ENCODE data around the gene AQP10.

AQP10 gene

GRCh38 chr1:154323493-154323892 lies 2.6 kb downstream of the AQP10 start:
- H3K36me3 ChIP-seq (ENCODE audit: control insufficient read depth in 1 of 2, insufficient read depth in 2 of 2, low read length in 2 of 2) = no peaks in the 10 kb centered on the region
- peaks cover 12 to 13% of the 10 kb centered on the region in 2 donors for H3K27me3 ChIP-seq (ENCODE audit: control insufficient read depth in 1 of 2, insufficient read depth in 2 of 2, low read length in 2 of 2)
- no peak overlapping the region for H3K27ac ChIP-seq (ENCODE audit: low read depth, low read length)
- no peak overlapping the region for H3K9ac ChIP-seq (ENCODE audit: low read depth in 1 of 2, low read length in 2 of 2)
- peaks cover 30 to 31% of the 10 kb centered on the region in 2 donors for H3K4me1 ChIP-seq (ENCODE audit: control insufficient read depth in 1 of 2, insufficient read depth in 2 of 2, low read length in 2 of 2)
- H3K9me3 ChIP-seq (ENCODE audit: control insufficient read depth in 1 of 2, low read length in 2 of 2) = no peaks in the 10 kb centered on the region
- H3K4me3 ChIP-seq (ENCODE audit: low read depth in 1 of 2, low read length in 2 of 2) = no peak overlapping the region

GRCh38 chr1:154324241-154324640 lies 3.3 kb downstream of the AQP10 start:
- Histone ChIP-seq H3K27ac (ENCODE audit: low read depth, low read length) (no peak overlapping the region), H3K9ac (ENCODE audit: low read depth in 1 of 2, low read length in 2 of 2) (no peak overlapping the region), H3K4me1 (ENCODE audit: control insufficient read depth in 1 of 2, insufficient read depth in 2 of 2, low read length in 2 of 2) (peaks cover 35 to 36% of the 10 kb centered on the region in 2 donors), H3K9me3 (ENCODE audit: control insufficient read depth in 1 of 2, low read length in 2 of 2) (no peaks in the 10 kb centered on the region), H3K36me3 (ENCODE audit: control insufficient read depth in 1 of 2, insufficient read depth in 2 of 2, low read length in 2 of 2) (no peaks in the 10 kb centered on the region), H3K27me3 (ENCODE audit: control insufficient read depth in 1 of 2, insufficient read depth in 2 of 2, low read length in 2 of 2) (peaks cover 17% of the 10 kb centered on the region in 2 donors), H3K4me3 (ENCODE audit: low read depth in 1 of 2, low read length in 2 of 2) (peak overlapping the region in 1 of 2 donors; percentile 81)

DNA sequence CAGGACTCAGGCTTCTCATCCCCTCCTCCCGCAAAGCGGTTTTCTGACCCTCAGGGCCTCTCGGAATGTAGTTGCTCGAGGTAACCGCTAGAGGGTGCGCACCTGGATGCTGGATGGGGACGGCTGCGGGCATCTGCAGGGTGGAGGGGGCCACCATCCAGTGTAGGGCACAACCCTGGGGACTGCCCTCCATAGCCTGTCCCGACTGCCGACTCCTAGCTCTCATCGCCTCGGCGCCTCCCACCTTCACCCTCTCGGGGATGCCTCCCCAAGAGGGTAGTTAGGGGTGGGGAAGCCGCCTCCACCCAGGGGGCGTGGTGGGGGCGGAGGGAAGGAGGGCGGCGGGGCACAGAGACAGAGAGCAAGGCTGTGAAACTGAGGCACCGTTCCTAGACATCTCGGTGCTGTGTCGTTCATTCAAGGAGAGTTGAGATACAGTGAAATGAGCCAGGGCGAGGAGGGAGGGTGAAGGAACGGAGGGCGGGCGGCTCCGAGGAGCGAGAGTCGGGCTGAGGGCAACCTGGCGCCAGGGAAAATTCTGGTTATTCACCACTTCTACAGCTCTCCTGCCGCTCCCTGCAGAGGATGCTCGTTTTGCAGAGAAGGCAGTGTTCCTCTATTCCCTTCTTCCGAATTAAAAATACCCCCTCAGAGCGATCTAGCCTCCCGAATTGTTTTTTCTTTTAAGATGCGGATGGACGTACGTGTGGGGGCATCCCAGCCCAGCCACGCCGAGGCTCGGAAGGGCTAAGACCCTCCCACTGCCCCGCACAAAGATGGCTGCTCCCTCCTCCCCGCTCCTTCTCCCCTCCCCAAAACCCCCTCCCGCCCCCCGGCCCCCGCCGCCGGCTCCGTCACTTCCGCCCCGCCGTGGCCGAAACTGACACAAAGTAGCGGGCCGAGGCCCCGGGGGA lies 4.0 kb downstream of the AQP10 start, which contains the start of gene ATP8B2:
Gene ATP8B2, plus strand, starts transcription at position 857 of the 914 bp plus-strand sequence. CDS start 2,617 bp downstream, outside the sequence.
- Histone ChIP-seq H3K27me3 (ENCODE audit: control insufficient read depth in 1 of 2, insufficient read depth in 2 of 2, low read length in 2 of 2) (peaks cover 17 to 19% of the 10 kb centered on the region in 2 donors), H3K4me1 (ENCODE audit: control insufficient read depth in 1 of 2, insufficient read depth in 2 of 2, low read length in 2 of 2) (peaks cover 38 to 42% of the 10 kb centered on the region in 2 donors), H3K4me3 (ENCODE audit: low read depth in 1 of 2, low read length in 2 of 2) (peak within 1 kb of the TSS; percentile 77 to 81)

DNA sequence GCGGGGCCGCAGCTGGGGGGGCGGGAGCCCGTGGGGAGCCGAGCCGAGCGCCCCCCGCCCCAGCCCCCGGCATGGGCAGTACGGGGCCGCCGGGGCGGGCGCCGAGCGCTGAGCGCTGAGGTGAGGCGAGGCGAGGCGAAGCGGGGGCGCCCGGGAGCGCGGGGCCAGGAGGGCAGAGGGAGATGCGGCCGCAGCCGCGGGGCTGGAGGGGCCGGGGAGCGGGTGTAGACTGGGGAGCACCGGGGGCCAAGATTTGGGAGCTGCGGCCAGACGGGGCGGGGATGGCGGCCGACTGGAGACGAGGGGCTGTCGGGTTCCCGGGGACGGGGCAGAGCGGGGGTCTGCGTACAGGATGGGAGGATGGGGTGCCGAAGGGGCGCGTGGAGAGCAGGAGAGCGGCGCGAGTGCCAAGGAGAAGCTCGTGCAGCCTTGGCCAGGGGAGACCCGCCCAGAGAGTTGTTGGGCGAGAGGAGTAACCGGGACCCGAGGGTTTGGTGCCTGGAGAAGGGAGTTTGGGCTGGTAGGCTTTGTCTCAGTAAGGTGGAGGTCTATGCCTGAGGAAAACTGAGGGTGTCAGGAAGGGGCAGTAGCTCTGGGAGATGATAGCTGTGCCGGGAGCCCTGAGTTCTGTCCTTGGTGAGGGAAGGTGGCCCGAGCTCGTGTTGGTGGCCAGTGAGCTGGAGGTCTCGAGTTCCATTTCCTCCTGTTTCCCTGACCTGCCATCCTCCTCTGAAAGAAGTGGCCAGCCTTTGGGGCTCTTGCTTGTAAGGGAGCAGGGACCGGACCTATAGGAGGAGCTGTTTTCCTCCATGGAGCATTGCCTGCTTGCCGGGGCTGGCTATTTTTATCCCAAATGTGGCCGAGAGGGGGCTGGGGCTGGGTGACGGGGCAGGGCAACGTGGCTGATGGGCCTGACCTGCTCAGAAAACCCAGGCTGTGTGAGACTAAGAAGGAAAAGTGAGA lies 5.0 kb downstream of the AQP10 start:
- H3K4me3 ChIP-seq (ENCODE audit: low read depth in 1 of 2, low read length in 2 of 2) = peak overlapping the region; percentile 59 to 73
- no peaks in the 10 kb centered on the region for H3K9me3 ChIP-seq (ENCODE audit: control insufficient read depth in 1 of 2, low read length in 2 of 2)

More for the DNA sequence above, 4.0 kb downstream of the AQP10 start, which contains the start of gene ATP8B2:
- Histone ChIP-seq H3K27ac (ENCODE audit: low read depth, low read length) (peak within 1 kb of the TSS; percentile 70), H3K9me3 (ENCODE audit: control insufficient read depth in 1 of 2, low read length in 2 of 2) (no peaks in the 10 kb centered on the region), H3K36me3 (ENCODE audit: control insufficient read depth in 1 of 2, insufficient read depth in 2 of 2, low read length in 2 of 2) (no peaks in the 10 kb centered on the region), H3K9ac (ENCODE audit: low read depth in 1 of 2, low read length in 2 of 2) (peak within 1 kb of the TSS; percentile 51 to 63)

GRCh38 chr1:154326546-154327465 lies 5.9 kb downstream of the AQP10 start:
- H3K4me1 ChIP-seq (ENCODE audit: control insufficient read depth in 1 of 2, insufficient read depth in 2 of 2, low read length in 2 of 2) = peaks cover 40 to 48% of the 10 kb centered on the region in 2 donors
- peak overlapping the region; percentile 59 to 73 for H3K4me3 ChIP-seq (ENCODE audit: low read depth in 1 of 2, low read length in 2 of 2)
- H3K9ac ChIP-seq (ENCODE audit: low read depth in 1 of 2, low read length in 2 of 2) = peak overlapping the region in 1 of 2 donors; percentile 51
- no peaks in the 10 kb centered on the region for H3K9me3 ChIP-seq (ENCODE audit: control insufficient read depth in 1 of 2, low read length in 2 of 2)
- H3K36me3 ChIP-seq (ENCODE audit: control insufficient read depth in 1 of 2, insufficient read depth in 2 of 2, low read length in 2 of 2) = peaks cover 0 to 11% of the 10 kb centered on the region in 2 donors
- peak overlapping the region; percentile 70 for H3K27ac ChIP-seq (ENCODE audit: low read depth, low read length)
- H3K27me3 ChIP-seq (ENCODE audit: control insufficient read depth in 1 of 2, insufficient read depth in 2 of 2, low read length in 2 of 2) = peaks cover 17 to 19% of the 10 kb centered on the region in 2 donors

More for the DNA sequence above, 5.0 kb downstream of the AQP10 start:
- Histone ChIP-seq H3K36me3 (ENCODE audit: control insufficient read depth in 1 of 2, insufficient read depth in 2 of 2, low read length in 2 of 2) (peaks cover 0 to 3% of the 10 kb centered on the region in 2 donors), H3K27me3 (ENCODE audit: control insufficient read depth in 1 of 2, insufficient read depth in 2 of 2, low read length in 2 of 2) (peaks cover 17 to 19% of the 10 kb centered on the region in 2 donors), H3K27ac (ENCODE audit: low read depth, low read length) (peak overlapping the region; percentile 70), H3K9ac (ENCODE audit: low read depth in 1 of 2, low read length in 2 of 2) (peak overlapping the region; percentile 51 to 63), H3K4me1 (ENCODE audit: control insufficient read depth in 1 of 2, insufficient read depth in 2 of 2, low read length in 2 of 2) (peaks cover 40 to 48% of the 10 kb centered on the region in 2 donors)

DNA sequence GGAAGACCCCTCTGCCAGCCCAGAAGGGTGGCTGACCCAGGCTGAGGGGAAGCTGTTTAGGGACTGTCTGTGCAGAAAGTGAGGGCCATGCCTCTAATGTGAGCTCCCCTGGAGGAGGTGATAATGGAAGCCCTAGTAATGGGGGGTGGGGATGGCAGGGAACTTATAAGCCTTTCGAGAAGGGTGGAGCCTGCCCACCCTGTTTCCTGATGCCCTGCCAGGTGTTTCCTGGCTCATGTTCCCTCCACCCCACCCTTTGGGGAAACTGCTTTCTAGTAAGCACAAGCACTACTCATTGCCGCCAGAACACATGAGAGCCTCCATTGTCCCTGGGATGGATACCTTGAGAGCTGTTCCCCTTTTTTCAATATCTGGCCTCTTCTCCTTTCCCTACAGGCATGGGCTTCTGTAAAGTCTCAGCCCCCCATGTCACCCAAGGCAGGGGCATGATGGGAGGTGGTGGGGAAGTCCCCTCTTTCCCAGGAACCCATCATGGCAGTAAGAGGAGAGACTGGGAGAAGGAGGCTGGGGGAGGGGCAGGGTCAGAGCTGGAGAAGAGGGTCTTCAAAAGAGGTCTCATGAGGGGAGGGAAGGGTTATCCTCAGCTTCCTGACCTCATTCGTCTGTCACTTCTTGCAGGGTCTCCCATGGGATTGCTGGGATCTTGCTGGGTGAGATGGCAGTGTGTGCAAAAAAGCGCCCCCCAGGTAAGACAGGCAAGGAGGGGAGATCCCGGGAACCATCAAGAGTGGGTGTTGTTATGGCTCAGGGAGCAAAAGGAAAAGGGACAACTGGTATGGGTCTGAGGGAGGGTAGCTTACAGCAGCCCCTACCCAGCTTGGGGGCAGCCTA lies 6.8 kb downstream of the AQP10 start:
- Histone ChIP-seq H3K27me3 (ENCODE audit: control insufficient read depth in 1 of 2, insufficient read depth in 2 of 2, low read length in 2 of 2) (peaks cover 17 to 19% of the 10 kb centered on the region in 2 donors), H3K9ac (ENCODE audit: low read depth in 1 of 2, low read length in 2 of 2) (peak overlapping the region; percentile 3 to 54), H3K9me3 (ENCODE audit: control insufficient read depth in 1 of 2, low read length in 2 of 2) (no peaks in the 10 kb centered on the region), H3K27ac (ENCODE audit: low read depth, low read length) (no peak overlapping the region), H3K4me1 (ENCODE audit: control insufficient read depth in 1 of 2, insufficient read depth in 2 of 2, low read length in 2 of 2) (peaks cover 40 to 48% of the 10 kb centered on the region in 2 donors), H3K36me3 (ENCODE audit: control insufficient read depth in 1 of 2, insufficient read depth in 2 of 2, low read length in 2 of 2) (peaks cover 0 to 15% of the 10 kb centered on the region in 2 donors), H3K4me3 (ENCODE audit: low read depth in 1 of 2, low read length in 2 of 2) (peak overlapping the region; percentile 67)

DNA sequence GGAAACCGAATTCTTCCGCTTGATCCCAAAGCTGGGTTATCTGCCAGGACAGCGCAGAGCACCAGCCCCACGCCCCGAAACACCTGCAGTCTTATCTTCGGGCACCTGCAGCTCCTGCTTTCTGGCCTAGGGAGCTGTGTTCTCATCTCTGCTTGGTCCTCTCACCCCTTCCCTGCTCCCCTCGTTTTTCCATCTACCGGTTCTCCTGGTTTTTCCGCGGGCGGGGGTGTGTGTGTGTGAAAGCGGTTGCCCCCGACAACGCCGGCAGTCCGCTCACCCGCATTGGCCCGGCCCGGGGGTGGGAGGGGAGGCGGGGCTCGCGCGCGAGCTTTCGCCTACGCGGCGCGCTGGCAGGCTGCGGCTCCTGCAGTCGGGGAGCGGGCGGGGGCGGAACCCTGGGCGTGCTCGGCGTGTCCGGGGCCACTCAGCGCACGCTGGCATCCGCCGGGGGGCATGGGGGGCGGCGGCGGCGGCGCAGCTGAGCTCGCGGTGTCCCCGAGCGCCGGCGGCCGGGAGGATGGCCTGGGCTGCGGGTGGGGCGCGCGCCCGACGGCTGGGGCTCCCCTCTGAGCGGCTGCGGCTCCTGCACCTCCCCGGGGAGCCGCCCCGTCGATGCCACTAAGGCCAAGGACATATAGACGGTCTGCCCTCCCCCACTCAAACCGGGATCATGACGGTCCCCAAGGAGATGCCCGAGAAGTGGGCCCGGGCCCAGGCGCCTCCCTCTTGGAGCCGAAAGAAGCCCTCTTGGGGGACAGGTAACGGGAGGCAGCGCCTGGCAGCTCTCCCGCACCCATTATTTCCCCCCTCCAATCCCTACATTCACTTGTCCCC lies 7.6 kb downstream of the AQP10 start:
- peaks cover 40 to 48% of the 10 kb centered on the region in 2 donors for H3K4me1 ChIP-seq (ENCODE audit: control insufficient read depth in 1 of 2, insufficient read depth in 2 of 2, low read length in 2 of 2)
- peaks cover 14 to 19% of the 10 kb centered on the region in 2 donors for H3K27me3 ChIP-seq (ENCODE audit: control insufficient read depth in 1 of 2, insufficient read depth in 2 of 2, low read length in 2 of 2)
- peak overlapping the region; percentile 32 to 54 for H3K9ac ChIP-seq (ENCODE audit: low read depth in 1 of 2, low read length in 2 of 2)
- no peaks in the 10 kb centered on the region for H3K9me3 ChIP-seq (ENCODE audit: control insufficient read depth in 1 of 2, low read length in 2 of 2)
- no peak overlapping the region for H3K27ac ChIP-seq (ENCODE audit: low read depth, low read length)
- H3K36me3 ChIP-seq (ENCODE audit: control insufficient read depth in 1 of 2, insufficient read depth in 2 of 2, low read length in 2 of 2) = peaks cover 0 to 15% of the 10 kb centered on the region in 2 donors
- H3K4me3 ChIP-seq (ENCODE audit: low read depth in 1 of 2, low read length in 2 of 2) = peak overlapping the region; percentile 67

GRCh38 chr1:154329152-154329521 lies 8.2 kb downstream of the AQP10 start:
- Histone ChIP-seq H3K9ac (ENCODE audit: low read depth in 1 of 2, low read length in 2 of 2) (peak overlapping the region in 1 of 2 donors; percentile 32), H3K4me3 (ENCODE audit: low read depth in 1 of 2, low read length in 2 of 2) (peak overlapping the region; percentile 49 to 54), H3K4me1 (ENCODE audit: control insufficient read depth in 1 of 2, insufficient read depth in 2 of 2, low read length in 2 of 2) (peaks cover 43 to 53% of the 10 kb centered on the region in 2 donors), H3K27me3 (ENCODE audit: control insufficient read depth in 1 of 2, insufficient read depth in 2 of 2, low read length in 2 of 2) (peaks cover 13 to 19% of the 10 kb centered on the region in 2 donors), H3K27ac (ENCODE audit: low read depth, low read length) (no peak overlapping the region), H3K36me3 (ENCODE audit: control insufficient read depth in 1 of 2, insufficient read depth in 2 of 2, low read length in 2 of 2) (peaks cover 0 to 15% of the 10 kb centered on the region in 2 donors), H3K9me3 (ENCODE audit: control insufficient read depth in 1 of 2, low read length in 2 of 2) (no peaks in the 10 kb centered on the region)

All from duodenal mucosa (tissue), 2 donors.